HG03135 (cell line): ENCODE results near the gene PSKH1.
"Not testable (repeated sequence)": the region's sequence is repeated elsewhere in the genome, so short reads cannot be mapped to it uniquely, and the experiment has no call there.

Experiments
- ATAC-seq: cut with Tn5 transposase; IDR thresholded peaks from one replicate; pipeline ENCODE4 v1.9.1; 2021; ENCODE audit warnings: mild to moderate bottlenecking, moderate library complexity; ENCODE audit not compliant: unreplicated experiment

PSKH1 gene

DNA sequence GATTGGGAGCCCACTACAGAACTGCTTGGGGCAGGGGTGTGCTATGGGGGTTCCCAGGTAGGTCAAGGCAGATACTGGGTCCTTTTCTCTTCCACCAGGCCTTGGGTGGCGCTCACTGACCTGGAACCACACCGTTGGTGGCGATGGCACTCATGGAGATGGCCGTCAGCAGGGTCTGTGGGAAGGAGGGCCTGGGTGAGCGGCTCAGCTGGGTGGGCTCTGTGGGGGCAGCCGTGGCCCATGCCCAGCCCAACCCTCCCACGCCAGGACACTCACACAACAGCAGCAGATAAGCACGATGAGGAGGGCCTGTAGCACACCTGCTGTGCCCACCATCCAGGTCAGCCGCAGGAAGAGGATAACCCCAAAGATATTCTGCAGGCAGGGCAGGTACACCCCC is 64.6 kb downstream of the PSKH1 start:
- no peak for ATAC-seq

DNA sequence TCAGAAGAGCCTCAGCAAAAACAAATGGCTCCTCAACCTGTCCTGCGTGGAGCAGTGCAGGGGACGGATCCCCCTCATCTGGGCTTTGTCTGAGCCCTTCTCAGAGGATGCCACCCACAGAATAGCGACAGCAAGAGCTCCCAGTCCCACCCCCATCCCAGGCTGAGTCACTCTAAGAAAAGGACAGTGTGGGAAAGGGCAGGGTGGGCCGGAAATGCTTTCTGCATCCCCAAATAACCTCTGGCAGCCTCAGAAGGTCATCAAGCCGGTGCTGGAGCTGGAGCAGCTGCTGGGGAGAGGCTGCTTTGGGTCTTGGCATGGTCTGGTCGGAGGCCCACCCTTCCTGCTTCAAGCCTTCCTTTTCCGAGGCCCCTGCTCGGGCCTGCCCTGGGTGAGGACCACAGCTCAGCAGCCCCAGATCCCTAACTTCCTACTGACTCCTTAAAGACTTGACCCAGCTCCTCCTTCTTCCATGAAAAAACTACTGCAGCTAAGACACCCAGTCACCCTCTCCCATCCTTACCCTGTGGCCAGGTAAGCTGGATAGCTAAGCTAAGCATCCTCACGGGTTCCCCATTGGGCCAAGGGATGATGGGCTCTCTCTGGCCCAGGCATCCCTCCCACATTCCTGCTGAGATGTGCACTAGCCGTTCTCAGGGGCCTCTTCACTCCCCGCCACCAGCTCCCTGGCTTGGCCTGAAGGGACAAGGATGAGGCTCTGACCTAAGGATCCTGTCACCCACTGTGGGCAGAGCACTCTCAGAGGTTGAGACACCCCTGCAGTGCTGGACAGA is 66.7 kb downstream of the PSKH1 start:
- ATAC-seq, result no peak

DNA sequence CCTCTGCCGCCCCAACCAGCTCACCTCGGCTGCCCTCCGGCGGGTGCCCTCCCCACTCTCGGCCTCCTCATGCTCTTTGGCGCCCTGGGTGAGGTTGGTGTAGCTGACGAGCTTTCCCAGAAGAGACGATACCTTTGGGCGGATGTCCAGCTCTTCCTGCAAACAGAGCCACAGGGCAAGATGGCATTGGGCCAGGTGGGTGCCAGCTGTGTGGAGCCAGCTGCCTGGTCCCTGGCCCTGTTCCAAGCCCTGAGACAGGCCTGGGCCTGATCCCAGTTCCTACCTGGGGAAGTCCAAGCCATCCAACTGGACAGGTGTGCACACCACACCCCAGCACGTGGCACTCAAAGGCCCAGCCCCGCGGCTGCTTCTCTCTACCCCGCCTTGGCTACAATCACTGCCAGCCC is 68.5 kb downstream of the PSKH1 start:
- no peak for ATAC-seq

DNA sequence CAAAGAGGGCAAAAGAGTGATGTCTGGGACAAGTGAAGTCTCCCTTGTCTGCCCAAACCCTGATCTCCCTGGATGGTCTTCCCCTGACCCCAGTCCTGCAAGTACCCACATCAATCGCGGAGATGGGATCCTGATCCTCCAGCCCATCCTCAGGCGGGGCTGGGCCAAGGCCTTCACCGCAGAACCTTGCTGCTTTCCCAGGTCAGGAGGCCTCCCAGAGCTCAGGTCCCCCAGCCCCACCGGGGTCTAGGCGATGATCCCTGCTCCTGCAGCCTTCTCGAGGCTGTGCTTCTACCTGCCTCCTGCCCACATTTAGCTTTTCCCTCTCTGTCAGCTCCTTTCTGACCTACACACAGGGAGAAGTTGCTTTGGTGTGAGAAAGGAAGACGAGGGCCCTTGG is 69.1 kb downstream of the PSKH1 start:
- no peak for ATAC-seq

DNA sequence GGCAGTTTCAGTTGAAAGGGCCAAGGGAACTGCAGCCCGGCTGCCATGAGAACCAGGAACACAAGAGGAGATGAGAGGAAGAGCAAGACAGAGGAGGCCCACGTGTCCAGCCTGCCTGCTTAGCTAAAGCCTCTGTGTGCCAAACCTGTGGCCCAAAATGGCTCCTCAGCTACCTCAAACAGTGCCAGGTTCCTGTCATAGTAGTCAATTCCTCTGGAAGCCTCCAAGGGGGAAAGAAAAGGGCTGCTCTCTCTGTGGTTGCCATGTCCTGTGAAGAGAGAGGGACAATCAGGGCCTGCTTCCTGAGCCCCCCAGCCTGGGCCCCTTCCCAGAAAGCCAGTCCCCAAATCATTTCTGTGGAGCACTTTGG is 70.2 kb downstream of the PSKH1 start:
- ATAC-seq, result no peak

DNA sequence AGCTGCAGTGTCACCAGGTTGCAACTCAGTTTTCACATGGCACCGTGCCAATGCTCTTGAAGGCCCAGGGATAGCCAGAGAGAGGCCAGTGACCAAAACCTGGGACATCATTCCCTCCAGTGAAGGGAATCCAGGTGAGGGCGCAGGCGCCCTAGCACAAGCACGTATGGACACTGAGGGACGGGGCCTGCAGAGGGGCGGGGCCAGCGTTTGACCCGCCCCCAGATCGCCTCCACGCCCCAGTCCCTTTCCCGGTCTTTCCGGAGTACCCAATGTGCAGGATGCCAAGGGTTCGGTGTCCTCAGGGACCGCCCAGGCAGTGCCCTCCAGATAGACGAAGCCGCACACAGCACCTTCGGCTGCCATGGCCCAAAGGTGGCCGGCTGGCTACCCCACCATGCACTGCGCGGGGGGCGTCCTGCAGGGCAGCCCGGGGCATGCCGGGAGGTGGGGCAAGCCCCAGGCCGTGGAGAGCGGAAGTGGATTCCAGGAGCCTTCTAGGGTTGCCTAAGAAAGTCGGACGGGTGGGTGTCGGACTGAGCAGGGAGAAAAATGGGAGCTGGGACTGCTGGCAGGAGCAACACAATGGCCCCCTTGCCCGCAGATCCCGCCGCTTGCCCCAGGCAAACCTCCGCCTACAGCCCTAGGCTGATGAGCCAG is 70.7 kb downstream of the PSKH1 start:
- ATAC-seq, result no peak

DNA sequence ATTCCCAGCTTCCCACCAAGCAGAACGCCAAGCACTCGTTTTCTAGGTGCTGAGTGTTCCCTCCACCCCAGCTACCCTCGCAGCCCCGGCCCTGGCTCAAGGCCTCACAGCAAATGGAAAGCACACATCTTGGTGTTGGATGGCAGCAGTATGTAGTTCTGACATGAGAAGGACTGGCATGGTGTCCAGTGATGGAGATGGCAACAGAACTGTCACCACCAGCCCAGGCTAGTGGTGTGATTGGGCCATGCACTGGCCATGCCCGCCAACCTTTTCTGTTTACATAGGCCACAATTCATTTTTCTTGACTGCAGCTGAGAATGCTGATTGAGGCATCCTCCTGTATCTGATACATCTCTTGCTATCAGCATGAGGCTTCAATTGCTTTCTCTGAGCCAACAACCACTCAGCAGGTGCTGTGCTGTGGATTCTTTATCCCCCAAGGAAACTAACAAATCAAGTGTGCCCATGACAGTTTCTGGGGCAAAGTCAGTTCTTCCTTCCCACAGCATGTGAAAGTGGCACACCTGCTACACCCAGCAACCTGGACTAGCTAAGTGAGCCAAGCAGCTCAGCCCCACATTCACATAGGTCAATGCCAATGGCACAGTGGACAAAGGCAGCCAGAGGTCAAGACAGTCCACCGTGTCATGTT is 71.5 kb downstream of the PSKH1 start:
- ATAC-seq, result no peak

DNA sequence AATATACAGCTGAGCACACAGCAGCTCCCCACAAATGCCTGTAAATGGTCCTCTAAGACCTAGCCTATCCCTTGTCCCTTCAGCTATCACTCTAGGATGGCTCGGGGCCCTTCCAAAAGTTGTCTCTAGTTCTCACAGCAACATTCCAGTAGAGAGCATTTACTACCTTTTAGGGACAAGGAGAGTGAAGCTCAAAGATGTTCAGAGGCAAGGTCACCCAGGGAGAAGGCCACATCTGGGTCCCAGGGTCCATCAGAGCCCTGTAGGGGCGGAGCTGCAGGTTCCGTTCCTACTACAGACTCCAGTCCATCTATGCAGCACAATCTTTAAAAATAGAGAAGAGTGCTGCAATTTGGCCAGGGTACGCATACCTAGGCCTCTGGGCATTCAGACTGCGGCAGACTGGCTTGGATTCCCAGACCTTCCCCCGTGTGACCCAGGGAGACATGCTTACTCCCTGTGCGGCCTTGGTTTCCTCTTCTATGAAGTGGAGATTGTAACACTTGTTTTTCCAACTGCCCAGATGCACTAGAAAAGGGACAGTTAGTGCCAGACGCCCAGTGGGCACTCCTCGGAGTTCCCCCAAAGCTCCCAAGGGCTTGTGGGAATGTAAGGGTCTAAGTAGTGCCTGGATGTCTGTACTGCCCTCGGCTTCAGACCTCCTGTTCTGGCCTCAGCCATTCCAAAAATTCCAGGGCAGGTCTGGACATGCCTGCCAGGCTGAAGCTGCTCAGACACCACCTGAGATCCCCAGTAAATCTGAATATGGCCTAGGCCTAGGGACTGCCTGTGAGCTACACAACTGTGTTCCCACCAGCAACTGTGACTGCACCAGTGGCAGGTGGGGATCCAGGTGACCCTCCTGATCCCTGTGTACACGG is 72.9 kb downstream of the PSKH1 start:
- ATAC-seq, result no peak

DNA sequence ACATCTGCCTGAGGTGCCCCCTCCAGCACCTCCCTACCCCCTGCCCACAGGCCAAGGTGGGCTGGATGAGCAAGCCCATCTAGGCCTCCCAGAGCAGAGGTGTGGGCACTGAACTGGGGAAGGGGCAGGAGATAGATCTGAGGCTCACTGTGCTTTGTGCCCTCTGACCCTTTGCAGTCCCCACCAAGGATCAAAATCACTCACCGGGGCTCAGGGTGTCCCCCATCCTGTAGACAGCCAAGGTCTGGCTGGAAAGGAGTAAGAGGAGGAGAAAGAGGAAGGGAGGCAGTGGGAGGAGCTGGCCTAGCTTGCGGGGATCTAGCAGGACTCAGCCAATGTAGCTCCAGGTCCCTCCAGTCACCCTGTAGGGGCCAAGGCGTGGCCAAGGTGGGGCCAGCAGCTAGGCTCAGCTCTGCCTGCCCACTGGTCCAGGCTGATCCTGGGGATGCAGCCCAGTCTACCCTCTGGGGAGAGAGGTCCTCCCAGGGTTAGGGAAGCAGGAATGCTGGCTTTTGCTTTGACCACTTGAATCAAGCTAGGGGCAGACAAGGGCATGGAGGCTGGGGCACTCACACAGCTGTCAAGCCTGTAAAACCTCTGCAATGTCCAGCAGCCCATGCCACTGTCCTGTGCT is 73.6 kb downstream of the PSKH1 start:
- no peak for ATAC-seq

DNA sequence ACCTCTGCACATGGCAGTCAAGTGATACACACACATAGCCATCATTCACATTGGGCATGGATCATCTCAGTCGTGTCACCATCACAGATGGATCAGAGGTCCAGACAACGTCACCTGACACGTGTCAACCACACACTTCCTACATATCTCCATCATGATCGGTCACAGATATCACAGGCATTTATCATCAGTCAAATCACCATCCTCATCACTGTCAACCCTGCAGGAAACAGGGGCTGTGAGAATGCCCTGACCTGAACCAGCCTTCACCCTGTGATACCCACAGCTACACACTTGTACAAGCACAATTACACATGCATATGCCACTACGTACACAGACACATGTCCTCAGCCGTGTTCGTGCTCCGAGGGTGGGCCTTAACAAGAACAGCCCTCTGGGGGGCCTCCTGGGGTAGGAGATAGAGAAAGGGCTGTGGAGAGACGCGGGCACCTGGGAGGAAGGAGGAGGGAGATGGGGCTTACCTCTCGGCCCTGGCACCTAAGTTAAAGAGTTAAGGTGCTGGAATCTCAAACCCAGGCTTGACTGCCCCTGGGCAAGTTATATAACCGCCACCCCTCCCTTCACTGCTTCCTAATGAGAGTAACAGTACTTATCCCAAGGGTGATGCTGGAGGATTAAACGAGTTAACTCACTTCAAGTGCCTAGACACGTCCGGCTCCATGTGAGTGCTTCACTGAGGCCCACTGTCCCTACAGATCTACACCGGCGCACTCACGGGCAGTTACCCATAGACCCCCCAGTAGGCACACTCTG is 74.3 kb downstream of the PSKH1 start:
- ATAC-seq, result no peak

DNA sequence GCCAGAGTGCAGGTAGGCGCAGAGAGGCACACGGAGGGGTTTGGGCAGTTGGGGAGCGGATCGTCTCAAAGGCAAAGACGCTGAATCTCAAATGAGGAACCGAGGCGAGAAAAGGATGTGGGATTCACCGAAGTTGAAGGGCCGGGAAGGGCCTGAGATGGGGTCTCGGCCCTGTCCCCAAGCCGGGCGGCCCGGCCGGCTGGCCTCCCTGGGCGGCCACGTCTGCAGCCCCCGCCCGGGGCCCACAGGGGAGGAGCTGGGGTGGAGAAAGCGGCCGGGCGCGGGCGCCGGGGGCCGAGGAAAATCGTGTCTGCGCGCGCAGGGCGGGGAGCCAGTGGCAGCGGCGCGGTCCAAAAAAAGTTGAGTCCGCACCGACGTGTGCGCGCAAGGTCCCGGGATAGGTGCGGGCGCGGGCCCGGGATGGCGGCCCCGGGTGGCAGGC is 74.9 kb downstream of the PSKH1 start:
- peak; percentile 18 for ATAC-seq

DNA sequence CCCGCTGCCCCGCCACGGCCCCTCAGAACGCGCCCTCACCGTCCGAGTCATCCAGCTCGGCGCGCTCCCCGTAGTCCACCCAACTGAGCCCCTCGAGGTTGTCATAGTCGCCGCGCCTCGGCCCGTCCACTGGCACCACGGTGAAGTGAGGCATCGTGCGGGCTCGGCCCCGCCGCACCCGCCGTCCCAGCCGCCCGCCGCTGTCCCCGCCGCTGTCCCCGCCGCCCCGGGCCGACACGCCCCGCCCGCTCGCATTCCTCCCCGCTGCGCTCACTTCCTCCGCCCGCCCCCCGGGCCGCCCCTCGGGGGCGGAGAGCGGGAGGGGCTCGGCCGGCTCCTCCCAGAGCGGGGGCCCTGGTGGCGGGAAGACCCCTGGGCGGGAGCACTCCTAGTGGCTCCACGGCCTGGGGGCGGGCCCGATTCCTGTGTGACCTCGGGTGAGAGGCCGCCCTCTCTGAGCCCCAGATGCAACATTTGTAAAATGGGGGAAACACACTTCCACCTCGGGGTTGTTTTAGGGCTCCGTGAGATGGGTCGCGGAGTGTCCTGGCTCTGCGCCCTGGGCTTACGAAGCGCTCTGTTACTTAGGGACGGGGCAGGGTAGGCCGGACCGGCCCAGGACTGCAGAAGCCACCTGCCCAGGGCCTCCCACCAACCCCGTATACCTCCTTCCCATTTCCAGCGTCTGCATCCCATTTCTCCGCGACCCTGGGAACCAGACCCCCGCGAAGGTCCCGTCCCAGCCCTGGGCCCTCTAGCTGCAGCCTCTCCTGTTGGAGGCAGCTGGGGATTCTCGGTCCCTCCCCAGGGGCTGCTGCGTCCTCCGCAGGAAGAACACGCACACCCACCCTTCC is 75.6 kb downstream of the PSKH1 start, which contains the start of gene SLC12A4:
Gene SLC12A4, minus strand, starts transcription at position 238 of the 854 bp plus-strand sequence. Its CDS starts 84 bp downstream, at position 154.
- ATAC-seq, result peak; percentile 79

DNA sequence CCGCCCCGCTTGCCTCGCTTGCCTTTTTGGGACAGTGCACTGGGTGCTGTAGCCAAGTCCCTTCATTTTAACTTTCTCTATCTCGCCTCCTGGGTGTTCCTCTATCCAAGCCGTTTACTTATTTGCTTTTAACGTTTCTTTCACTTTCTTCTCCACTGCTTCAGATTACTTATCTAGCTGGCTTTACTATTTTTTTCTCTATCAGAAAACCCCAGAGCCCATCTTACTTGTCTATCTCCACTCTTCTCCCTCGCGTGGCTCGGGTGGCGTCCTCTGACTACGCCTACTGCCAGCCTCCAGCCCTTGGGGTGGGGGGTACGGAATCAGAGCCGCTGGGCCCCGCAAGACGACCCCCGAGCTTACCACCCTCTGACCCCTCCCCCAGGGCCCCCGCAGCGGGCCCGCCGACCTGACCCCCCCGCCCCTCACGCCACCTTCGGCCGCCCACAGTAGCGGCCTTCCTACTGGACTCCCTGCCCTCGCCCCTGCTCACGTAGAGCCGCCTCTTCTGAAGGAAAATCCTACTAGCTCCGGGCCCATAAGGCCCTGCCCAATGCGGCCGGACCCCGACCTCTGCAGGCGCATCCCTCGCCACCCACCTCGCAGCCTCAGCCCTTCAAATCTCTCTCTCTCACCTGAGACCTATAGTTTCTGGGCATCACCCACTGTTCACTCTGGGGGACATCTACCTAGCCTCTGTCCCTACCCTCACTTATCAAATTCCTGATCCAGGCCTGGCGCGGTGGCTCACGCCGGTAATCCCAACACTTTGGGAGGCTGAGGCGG is 76.4 kb downstream of the PSKH1 start:
- peak; percentile 26 for ATAC-seq

DNA sequence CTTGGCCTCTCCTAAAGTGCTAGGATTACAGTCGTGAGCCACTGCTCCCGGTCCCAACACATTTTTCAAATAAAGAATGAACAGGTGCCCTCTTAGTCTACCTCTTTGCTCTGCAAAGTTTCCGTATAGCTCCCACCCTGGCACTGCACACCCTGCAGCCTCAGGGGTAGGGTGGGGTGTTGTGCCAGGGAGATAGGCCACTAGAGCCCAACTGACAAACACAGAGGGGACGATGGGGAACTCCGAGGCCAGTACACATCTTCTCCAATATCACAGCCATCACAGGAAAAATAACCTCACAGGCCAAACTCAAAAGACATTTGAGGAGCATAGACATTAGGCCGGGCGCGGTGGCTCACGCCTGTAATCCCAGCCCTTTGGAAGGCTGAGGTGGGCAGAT is 78.1 kb downstream of the PSKH1 start:
- no peak for ATAC-seq

DNA sequence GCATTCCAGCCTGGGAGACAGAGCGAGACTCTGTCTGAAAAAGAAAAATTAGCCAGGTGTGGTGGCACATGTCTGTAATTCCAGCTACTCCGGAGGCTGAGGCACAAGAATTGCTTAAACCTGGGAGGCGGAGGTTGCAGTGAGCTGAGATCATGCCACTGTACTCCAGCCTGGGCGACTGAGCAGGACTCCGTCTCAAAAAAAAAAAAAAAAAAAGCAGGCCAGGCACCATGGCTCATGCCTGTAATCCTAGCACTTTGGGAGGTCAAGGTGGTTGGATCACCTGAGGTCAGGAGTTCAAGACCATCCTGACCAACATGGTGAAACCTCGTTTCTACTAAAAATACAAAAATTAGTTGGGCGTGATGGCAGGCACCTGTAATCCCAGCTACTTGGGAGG is 79.2 kb downstream of the PSKH1 start:
- ATAC-seq, result not testable (repeated sequence)

DNA sequence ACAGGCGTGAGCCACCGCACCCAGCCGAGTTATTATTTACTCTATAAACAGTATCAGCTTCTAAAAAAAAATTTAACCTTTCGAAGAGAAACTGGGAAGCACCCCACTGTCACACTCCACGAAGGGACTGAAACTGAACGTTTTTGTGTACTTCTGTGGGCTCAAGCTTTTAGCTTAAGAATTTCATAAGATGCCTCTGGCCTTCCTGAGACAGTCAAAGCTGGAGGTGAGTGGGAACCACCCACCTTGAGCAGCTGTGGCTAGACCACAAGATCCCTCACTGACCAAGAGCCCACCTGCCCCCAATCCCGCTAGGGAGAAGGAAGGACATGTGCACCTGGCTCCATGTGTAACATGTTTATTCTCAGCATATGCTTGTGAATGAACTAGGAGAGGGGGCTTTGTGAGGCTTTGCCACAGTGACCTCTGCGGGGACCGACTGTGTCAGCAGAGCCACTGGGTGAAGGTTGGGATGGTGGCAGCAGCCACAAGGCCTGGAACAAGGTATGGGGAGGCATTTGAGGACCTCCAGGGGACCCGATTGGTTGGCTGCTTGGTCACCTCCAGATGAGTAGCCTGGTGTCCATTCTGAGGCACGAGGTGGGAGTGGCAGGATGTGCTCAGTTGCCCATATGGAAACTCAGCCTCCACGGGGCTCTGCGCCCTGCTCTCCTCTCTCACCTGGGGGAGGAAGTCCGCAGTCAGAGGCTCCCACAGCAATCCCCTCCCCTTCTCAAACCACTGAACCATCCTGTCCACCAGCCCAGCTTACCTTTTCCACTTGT is 82.5 kb downstream of the PSKH1 start:
- no peak for ATAC-seq

DNA sequence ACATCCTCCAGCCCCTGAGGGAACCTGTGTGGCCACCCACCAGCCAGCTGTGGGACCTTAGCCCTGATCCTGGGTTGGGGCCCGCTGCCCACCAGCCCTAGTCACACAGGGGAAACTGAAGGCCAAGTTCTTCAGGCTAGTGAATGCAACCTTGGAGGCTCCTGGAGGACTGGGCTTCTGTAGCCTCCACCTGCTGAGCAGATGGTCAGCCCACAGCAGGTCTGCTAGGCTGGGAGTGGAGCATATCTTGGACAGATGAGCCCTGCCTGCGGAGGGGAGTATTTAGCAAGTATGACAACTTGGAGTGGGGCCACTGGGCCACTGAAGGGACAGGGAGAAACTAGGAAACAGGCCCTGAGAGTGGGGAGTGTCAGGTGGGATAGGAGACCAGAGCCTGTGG is 83.2 kb downstream of the PSKH1 start:
- no peak for ATAC-seq
